Testis (tissue), 3 donors: Measurements from ENCODE around the gene DNER. TPM values are rescaled to one million over a fixed set of nuclear protein-coding genes. Genes with fewer than 3 reads are reported as not detected.
"Not testable (repeated sequence)": the region's sequence is repeated elsewhere in the genome, so short reads cannot be mapped to it uniquely, and the experiment has no call there.

Experiments used
- DNase-seq: peaks from one replicate; pipeline ENCODE4 v3.0.0-alpha.2; 2019
- H3K27ac ChIP-seq, 2 donors: fragments of 200-600 bp; sonication (generic); one replicate each; pipeline ENCODE4 v1.5.1; 2019
- H3K27me3 ChIP-seq: fragments of 200-600 bp; sonication (generic); one replicate; pipeline ENCODE4 v1.5.1; 2019
- H3K36me3 ChIP-seq: fragments of 200-600 bp; sonication (generic); one replicate; pipeline ENCODE4 v1.5.1; 2017; ENCODE audit warnings: low read depth; ENCODE audit errors: missing control alignments
- H3K4me1 ChIP-seq: fragments of 200-600 bp; sonication (generic); one replicate; pipeline ENCODE4 v1.5.1; 2019
- H3K4me3 ChIP-seq, 2 donors: fragments of 200-600 bp; sonication (generic); one replicate each; pipeline ENCODE4 v1.5.1; 2017 to 2019
- H3K9me3 ChIP-seq: fragments of 200-600 bp; sonication (generic); one replicate; pipeline ENCODE4 v1.5.1; 2017
- CTCF ChIP-seq, 3 experiments: fragments of 450-650 bp in 2 of 3; fragments of 200-600 bp in 1 of 3; sonication (generic) in 1 of 3; IDR thresholded peaks; one replicate each; pipeline ENCODE4 v1.5.1; 2016 to 2019; ENCODE audit warnings: antibody characterized with exemption in 3 of 3, mild to moderate bottlenecking in 2 of 3, moderate library complexity in 1 of 3
- POLR2A ChIP-seq: fragments of 450-650 bp; IDR thresholded peaks from one replicate; pipeline ENCODE4 v1.6.1; 2017; ENCODE audit warnings: antibody characterized with exemption, mild to moderate bottlenecking, moderate library complexity
- WGBS, 2 donors: methylation state at CpG; one replicate each; pipeline ENCODE4 v1.1.5; 2018; 5-methylcytosine and 5-hydroxymethylcytosine counted together
- intact Hi-C: fragments of 100-400 bp; cut with DNase I; formaldehyde crosslinking; loops from one replicate; pipeline ENCODE4 v1.15.1; 2023; ENCODE audit warnings: low total_unique reads
- polyA plus RNA-seq: library from polyadenylated mRNA; stranded (reverse); fragments of 350-450 nt; fragmentation: Illumina TruSeq; extraction: RNeasy Lipid Tissue Mini Kit (QIAGEN cat#74804); gene quantifications from one replicate; pipeline ENCODE4 v1.2.3, GENCODE V29; 2014; ENCODE audit warnings: low read depth, low replicate concordance; ENCODE audit not compliant: insufficient read depth
- total RNA-seq, 2 donors: library from RNA; depleted of rRNA; stranded (reverse); fragments of >200 nt; gene quantifications; one replicate each; pipeline ENCODE4 v1.2.3, GENCODE V29; 2016

Gene DNER
- total and polyA plus RNA-seq, 3 donors from 2014 or later, result 2.0 to 4.8 (median 2.9) TPM

DNA sequence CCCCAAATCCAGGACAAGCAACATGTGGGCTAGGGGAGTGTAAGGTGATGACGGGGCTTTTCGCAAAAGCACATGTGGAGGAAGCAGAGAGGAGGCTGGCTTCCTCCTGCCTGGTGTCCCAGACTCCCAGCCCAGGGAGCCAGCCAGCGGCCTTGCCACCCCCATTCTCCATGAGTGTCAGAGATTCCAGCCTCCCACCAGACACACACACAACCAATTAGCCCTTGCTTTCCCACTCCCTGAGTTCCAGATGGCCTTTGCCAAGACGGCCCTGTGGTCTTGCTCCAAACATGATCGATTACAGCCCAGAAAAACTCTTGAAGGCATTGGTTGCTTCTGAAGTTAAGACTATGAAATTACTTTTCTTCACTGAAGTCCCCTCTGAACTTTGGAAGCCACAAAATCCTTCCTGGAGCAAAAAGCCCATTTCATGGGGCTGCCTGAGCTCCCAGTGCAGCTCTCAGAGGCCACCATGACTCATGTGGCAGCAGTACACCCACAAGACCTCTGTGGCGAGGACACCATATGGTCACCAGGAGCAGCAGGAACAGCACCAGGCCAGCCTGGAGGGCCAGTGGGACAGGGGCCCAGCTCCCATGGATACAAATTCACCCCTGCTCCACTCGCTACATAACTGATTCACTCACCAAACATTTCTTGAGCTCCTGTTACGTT, 374.1 kb downstream of the DNER start:
- Histone ChIP-seq H3K36me3 (no peaks in the 10 kb centered on the region), H3K27me3 (no peaks in the 10 kb centered on the region), H3K4me1 (no peaks in the 10 kb centered on the region), H3K27ac (no peak overlapping the region), H3K9me3 (no peaks in the 10 kb centered on the region), H3K4me3 (no peak overlapping the region)
- TF ChIP-seq CTCF (IDR thresholded peaks at IDR 0.05), result no peak
- intact Hi-C loops, result no loop called here
- WGBS, 2 donors, result 87 to 92% methylated on average over 8 of the region's 8 CpGs
- no peak for DNase-seq

DNA sequence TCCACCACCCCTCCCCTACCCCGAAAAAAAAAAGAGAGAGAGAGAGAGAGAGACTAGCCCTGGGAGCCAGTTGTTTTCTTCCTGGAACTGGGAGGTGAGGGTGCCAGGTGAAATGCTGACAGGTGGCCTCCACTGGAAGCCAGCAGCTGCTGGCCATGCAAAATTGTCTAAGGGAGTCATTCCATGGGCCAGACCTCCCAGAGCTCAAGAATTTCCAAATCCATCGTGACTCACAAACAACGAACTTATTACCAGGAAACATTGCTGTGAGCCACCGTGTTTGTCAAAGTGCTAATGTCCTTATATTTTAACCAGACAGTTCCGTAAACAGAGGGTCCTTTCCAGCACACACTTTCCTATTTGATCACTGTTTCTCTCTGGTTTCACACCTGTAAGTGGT, 374.7 kb downstream of the DNER start:
- 89 to 95% methylated on average over 5 of the region's 5 CpGs for WGBS, 2 donors

GRCh38 chr2:229339171-229339570, 375.2 kb downstream of the DNER start:
- intact Hi-C loops, DNase-seq, H3K27ac ChIP-seq, H3K9me3 ChIP-seq, H3K36me3 ChIP-seq, H3K27me3 ChIP-seq, H3K4me3 ChIP-seq, H3K4me1 ChIP-seq: not testable (repeated sequence)
- 78 to 83% methylated on average over 4 of the region's 4 CpGs for WGBS, 2 donors

More for the DNA sequence above, 374.7 kb downstream of the DNER start:
- no peaks in the 10 kb centered on the region for H3K27me3 ChIP-seq
- DNase-seq, result no peak
- no peak overlapping the region for H3K4me3 ChIP-seq
- intact Hi-C loops, result no loop called here
- H3K9me3 ChIP-seq, result no peaks in the 10 kb centered on the region
- TF ChIP-seq POLR2A (no peak), CTCF (IDR thresholded peaks at IDR 0.05) (no peak)
- H3K36me3 ChIP-seq, result no peaks in the 10 kb centered on the region
- no peak overlapping the region for H3K27ac ChIP-seq
- H3K4me1 ChIP-seq, result no peaks in the 10 kb centered on the region

GRCh38 chr2:229335877-229336346, 378.4 kb downstream of the DNER start:
- no peaks in the 10 kb centered on the region for H3K9me3 ChIP-seq

GRCh38 chr2:229335330-229335729, 379.0 kb downstream of the DNER start:
- Histone ChIP-seq H3K36me3 (no peaks in the 10 kb centered on the region), H3K27ac (no peak overlapping the region), H3K9me3 (no peaks in the 10 kb centered on the region), H3K4me3 (no peak overlapping the region), H3K27me3 (no peaks in the 10 kb centered on the region), H3K4me1 (no peaks in the 10 kb centered on the region)
- WGBS, 2 donors, result 78 to 89% methylated on average over 7 of the region's 7 CpGs
- intact Hi-C loops, result no loop called here
- TF ChIP-seq POLR2A (no peak), CTCF (IDR thresholded peaks at IDR 0.05) (no peak)
- DNase-seq, result no peak

More at GRCh38 chr2:229335877-229336346, 378.4 kb downstream of the DNER start:
- intact Hi-C loops, result no loop called here
- no peak for TF ChIP-seq CTCF (IDR thresholded peaks at IDR 0.05)
- TF ChIP-seq POLR2A, result no peak
- Histone ChIP-seq H3K36me3 (no peaks in the 10 kb centered on the region), H3K4me1 (no peaks in the 10 kb centered on the region), H3K27ac (no peak overlapping the region), H3K27me3 (no peaks in the 10 kb centered on the region), H3K4me3 (no peak overlapping the region)
- DNase-seq, result no peak
- 47 to 54% methylated on average over 7 of the region's 7 CpGs for WGBS, 2 donors
